ENCODE data around the gene COX7A1.

The COX7A1 gene

DNA sequence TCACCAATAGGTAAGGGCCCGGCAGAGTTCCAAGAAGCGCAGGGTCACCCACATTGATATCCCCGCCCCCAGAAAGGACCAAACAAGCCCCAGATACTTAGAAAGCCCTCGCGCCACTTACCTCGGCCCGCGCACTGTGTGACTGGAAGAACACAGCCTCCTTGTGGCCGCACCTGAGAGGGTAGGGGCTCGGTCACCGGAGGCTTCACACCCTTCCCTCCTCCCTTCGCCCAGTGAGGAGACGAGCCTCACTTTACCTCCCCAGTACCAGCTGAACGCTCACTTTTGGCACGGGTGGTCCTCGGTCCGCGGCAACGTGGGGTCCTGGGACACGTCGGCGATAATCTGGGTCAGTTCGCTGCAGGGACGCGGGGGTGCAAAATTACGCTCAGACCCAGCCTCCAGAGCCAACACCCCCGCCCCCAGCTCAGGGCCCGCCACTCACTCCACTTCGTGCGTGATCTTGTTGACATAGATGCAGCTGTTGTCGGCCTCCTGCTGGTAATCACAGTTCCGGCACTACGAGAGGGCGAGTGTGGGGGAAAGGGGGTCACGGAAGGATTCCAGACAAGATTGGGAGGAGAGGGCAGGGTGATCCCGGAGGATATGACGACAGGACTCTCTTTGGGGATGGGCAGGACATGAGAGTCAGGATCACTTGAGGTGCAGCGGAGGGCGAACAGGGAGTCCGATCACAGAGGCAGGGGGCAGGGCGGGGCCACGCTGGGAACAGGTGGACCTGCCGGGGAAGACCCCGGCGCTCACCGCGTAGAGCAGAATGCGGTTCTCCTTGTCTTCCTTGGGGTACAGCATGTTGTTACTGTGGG is 38.1 kb downstream of the COX7A1 start:
- peak; percentile 53 for FAIRE-seq
- DNase-seq (ENCODE audit: insufficient read length, low spot score) = no peak

- FAIRE-seq = no peak
These were observed 38.8 kb downstream of the COX7A1 start for GRCh38 chr19:36113425-36113824.

GRCh38 chr19:36112678-36113077 is 39.6 kb downstream of the COX7A1 start:
- no peak for DNase-seq (ENCODE audit: insufficient read length, low spot score)
- no peak for FAIRE-seq

More at GRCh38 chr19:36113425-36113824, 38.8 kb downstream of the COX7A1 start:
- no peak for DNase-seq (ENCODE audit: insufficient read length, low spot score)

DNA sequence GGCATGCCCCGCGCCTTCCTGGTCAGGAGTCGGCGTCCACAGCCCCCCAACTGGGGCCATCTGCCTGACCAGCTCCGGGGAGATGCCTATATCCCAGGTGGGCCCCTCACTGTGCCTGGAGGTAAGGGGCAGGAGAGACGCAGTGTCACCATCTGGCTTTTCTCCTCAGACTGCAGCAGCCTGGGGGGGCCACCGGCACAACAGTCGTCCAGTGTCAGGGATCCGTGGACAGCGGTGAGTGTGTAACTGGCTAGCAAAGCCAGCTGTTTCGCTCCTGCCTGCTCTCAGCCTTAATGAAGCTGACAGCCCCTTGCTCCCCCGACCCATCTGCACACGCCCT is 41.1 kb downstream of the COX7A1 start:
- no peak for DNase-seq (ENCODE audit: insufficient read length, low spot score)

GRCh38 chr19:36110487-36111199 is 41.6 kb downstream of the COX7A1 start, which contains the start of gene OVOL3:
Gene OVOL3, plus strand, starts transcription at chr19:36111143. Its CDS starts 60 bp downstream, at chr19:36111203.
- FAIRE-seq (no peak), DNase-seq (ENCODE audit: insufficient read length, low spot score) (no peak)

More for the DNA sequence above, 41.1 kb downstream of the COX7A1 start:
- FAIRE-seq = no peak

GRCh38 chr19:36108684-36109083 is 43.6 kb downstream of the COX7A1 start:
- FAIRE-seq (no peak), DNase-seq (ENCODE audit: insufficient read length, low spot score) (no peak)

DNA sequence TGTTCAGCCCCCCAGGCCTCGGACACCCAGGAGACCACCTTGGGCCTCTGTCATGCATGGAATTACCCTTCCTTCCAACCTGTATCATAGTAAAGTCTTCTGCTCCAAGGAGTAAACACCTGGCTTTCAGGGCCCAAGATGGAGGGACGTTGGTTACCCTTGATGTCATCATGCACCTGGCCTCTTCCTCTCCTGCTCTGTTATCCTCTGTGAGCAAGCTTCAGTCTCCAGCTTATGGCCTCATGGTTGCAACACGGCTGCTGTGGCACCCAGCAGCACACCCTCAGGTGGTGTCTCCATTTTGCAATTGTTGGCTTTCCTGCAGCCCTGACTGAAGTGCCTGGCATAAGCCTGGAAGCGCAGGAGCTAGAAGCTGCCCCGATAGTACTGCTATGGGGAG is 45.3 kb downstream of the COX7A1 start:
- no peak for FAIRE-seq

DNA sequence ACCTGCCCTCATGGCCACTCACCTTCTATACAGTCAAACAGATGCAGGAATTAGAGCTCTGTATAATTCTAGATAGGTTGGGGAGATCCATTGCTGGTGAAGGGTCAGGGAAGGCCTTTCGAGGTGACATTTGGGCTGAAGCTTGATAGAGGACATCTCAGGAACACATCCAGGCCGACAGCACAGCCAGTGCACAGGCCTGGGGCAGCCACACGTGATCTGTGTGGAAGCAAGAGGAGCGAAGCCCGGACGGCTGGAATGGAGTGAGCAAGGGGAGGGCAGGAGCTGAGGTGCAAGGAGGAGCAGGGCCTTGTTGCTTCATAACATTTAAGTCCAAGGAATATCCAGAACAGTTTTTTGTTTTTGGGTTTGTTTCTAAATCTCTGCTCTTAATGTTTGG is 45.8 kb downstream of the COX7A1 start:
- no peak for DNase-seq (ENCODE audit: insufficient read length, low spot score)
- no peak for FAIRE-seq

More for the DNA sequence above, 45.3 kb downstream of the COX7A1 start:
- no peak for DNase-seq (ENCODE audit: insufficient read length, low spot score)

- FAIRE-seq (no peak), DNase-seq (ENCODE audit: insufficient read length, low spot score) (no peak)
These were observed 48.2 kb downstream of the COX7A1 start for GRCh38 chr19:36103842-36104552.

- FAIRE-seq (no peak), DNase-seq (ENCODE audit: insufficient read length, low spot score) (no peak)
These were observed 49.1 kb downstream of the COX7A1 start for GRCh38 chr19:36103040-36103626.

DNA sequence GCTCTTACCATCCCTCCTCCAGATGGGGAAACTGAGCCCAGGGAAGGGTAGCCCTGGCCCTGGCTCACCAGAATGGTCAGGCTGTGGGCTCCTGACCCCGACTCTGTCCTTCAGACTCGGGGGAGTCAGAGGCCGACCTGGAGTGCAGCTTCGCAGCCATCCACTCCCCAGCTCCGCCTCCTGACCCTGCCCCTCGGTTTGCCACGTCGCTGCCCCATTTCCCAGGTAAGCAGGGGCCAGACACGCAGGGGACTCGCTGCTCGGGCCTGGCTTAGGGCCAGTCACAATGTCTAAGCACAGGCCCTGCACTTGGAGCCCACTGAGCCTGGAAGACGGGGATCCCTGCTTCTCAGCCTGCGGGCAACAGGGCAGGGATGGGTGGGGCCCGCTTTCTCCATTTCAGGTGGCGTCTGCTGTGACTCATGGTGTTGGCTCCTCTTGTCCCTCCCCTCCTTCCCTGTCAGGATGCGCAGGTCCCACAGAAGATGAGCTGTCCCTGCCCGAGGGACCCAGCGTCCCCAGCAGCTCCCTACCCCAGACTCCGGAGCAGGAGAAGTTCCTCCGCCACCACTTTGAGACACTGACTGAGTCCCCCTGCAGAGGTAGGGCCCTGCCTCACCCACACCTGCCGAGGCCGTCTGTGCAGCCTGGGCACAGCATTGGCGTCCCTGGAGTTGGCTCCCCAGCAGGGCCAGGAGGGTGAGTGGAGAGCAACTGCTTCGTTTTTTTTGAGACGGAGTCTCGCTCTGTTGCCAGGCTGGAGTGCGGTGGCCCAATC is 50.5 kb downstream of the COX7A1 start:
- no peak for DNase-seq (ENCODE audit: insufficient read length, low spot score)
- no peak for FAIRE-seq
